Fibroblast of skin of scalp (primary cell): ENCODE measurements around the gene NOS3.
"Not testable (repeated sequence)": the region's sequence is repeated elsewhere in the genome, so short reads cannot be mapped to it uniquely, and the experiment has no call there.

Experiments used
- DNase-seq: peaks from one replicate; pipeline ENCODE4 v3.0.0-alpha.2; 2013

Gene NOS3

DNA sequence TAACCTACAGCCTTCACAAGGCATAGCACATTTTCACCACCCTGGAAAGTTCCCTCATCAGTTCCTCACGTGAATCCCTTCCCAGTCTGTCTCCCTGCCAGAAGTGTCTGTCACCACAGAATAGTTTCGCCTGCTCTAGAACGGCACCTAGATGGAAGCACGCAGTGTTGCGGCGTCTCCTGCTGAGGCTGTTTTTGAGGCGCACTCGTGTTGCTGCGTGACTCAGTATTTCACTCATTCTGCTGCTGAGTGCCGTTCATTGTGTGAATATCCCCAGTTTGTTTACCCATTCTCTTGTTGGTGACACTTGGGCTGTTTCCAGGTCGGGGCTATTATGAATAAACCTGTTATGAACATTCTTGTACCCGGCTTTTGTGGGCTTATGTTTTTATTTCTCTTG is 12.8 kb downstream of the NOS3 start:
- DNase-seq: no peak

- DNase-seq: no peak
These were observed 14.7 kb downstream of the NOS3 start for GRCh38 chr7:151005566-151005965.

- DNase-seq: no peak
These were observed 15.9 kb downstream of the NOS3 start for GRCh38 chr7:151006590-151007300.

GRCh38 chr7:151007469-151007898 is 16.7 kb downstream of the NOS3 start:
- no peak for DNase-seq

DNA sequence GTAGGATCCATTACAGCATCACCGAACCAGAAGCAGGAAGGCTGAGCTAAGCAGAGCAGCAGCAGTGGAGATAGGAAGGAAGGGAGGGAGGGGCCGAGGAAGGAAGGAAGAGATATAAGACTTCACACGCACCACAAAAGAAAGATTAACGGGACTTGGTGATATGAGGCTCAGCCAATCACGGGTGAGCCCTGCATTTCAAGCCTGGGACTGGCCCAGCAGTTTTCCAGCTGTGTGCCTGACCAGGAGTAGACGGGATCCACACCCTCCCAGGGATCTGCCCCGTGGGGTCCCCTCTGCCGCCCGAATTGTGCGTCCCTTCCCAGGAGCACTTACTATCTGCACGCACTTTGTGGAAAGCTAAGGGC is 17.3 kb downstream of the NOS3 start:
- no peak for DNase-seq

DNA sequence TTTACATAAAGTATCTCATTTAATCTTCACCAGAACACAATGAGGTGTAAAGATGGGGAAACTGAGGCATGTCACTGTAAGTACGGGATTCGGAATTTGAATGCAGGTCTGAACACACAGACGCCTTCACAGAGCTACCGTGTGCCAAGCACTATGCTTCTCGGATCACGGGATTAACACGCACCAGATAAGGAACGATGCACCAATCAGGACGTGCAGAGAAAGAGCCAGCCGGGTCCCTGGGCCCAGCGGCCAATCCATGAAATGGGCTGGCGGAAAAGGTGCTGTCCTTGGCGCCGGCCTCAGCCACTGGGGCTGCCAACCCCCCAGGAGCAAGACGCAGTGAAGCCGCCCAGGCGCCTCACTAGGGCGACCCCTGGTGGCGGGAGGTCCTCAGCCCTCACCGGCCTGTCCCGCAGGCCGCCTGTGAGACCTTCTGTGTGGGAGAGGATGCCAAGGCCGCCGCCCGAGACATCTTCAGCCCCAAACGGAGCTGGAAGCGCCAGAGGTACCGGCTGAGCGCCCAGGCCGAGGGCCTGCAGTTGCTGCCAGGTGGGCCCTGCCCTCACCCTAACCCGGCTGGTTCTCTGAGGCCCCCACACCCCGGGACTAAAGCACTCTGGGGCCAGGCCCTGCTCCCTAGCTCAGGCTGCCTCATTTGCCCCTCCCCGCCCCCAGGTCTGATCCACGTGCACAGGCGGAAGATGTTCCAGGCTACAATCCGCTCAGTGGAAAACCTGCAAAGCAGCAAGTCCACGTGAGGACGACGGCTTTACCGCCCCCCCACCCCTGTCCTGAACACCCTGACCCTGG is 17.9 kb downstream of the NOS3 start:
- DNase-seq: peak; percentile 46

DNA sequence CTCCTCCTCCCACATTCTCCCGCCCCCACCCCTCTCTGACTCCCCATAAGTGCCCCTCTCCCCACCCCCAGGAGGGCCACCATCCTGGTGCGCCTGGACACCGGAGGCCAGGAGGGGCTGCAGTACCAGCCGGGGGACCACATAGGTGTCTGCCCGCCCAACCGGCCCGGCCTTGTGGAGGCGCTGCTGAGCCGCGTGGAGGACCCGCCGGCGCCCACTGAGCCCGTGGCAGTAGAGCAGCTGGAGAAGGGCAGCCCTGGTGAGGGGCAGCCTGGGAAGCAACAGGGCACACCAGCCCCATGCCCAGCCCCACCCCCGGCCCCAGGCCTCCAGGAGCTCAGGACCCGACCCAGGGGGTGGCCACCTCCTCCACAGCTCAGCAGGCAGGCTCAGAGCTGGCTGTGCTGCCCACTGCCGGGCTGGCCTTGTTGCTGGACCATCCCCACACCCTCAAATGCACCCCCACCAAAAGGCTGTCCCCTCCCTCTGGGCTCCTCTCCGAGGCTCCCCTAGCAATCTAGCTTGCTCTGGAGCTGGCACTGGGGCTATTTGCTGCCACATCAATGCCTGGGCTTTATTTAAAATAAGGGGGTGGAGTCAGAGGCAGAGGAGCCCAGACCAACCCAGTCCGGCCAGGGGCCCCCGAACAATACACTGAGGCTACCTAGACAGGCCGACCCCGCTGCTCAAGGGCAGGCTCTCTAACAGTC is 18.7 kb downstream of the NOS3 start:
- no peak for DNase-seq

DNA sequence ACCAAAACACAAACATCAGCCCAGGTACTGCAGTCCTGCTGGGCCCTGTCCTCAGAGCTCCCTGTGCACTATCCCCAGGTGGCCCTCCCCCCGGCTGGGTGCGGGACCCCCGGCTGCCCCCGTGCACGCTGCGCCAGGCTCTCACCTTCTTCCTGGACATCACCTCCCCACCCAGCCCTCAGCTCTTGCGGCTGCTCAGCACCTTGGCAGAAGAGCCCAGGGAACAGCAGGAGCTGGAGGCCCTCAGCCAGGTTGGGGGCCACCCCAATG is 19.2 kb downstream of the NOS3 start:
- DNase-seq: no peak

DNA sequence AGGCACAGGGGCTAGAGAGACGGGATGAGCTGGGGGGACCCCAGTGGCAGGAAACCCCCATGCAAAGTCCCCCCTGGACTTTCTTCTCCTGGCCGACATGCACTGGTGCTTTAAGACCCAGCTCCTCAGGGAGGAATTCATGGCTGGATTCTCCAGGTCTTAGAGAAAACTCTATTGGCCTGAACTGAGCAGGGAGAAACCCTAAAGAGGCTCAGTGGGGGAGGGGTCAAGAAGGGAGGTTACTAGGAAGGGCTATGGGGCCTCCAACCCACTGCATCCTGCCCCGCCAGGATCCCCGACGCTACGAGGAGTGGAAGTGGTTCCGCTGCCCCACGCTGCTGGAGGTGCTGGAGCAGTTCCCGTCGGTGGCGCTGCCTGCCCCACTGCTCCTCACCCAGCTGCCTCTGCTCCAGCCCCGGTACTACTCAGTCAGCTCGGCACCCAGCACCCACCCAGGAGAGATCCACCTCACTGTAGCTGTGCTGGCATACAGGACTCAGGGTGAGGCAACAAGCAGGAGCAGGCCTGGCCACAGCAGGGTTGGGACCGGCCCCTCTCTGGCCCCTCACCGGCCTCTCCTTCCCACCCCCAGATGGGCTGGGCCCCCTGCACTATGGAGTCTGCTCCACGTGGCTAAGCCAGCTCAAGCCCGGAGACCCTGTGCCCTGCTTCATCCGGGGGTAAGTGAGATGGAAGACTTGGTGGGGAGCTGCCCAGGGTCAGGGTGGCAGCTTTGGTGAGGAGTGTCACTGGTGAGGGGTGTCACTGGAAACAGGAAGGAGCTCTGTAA is 19.7 kb downstream of the NOS3 start:
- peak; percentile 62 for DNase-seq

- DNase-seq: no peak
These were observed 20.2 kb downstream of the NOS3 start for GRCh38 chr7:151011097-151011409.

DNA sequence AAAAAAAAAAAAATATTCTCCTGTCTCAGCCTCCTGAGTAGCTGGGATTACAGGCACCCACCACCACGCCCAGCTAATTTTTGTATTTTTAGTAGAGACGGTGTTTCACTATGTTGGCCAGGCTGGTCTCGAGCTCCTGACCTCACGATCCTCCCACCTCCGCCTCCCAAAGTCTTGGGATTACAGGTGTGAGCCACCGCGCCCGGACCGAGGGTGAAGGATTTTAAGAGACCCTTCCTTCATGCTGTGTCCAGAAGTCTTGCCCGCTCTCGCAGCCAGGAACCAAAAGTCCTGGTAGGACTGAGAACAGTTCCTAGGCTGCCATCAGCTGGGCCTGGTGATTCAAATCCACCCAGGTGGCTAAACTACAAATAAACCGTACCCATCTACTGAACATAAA is 20.8 kb downstream of the NOS3 start:
- DNase-seq: not testable (repeated sequence)

DNA sequence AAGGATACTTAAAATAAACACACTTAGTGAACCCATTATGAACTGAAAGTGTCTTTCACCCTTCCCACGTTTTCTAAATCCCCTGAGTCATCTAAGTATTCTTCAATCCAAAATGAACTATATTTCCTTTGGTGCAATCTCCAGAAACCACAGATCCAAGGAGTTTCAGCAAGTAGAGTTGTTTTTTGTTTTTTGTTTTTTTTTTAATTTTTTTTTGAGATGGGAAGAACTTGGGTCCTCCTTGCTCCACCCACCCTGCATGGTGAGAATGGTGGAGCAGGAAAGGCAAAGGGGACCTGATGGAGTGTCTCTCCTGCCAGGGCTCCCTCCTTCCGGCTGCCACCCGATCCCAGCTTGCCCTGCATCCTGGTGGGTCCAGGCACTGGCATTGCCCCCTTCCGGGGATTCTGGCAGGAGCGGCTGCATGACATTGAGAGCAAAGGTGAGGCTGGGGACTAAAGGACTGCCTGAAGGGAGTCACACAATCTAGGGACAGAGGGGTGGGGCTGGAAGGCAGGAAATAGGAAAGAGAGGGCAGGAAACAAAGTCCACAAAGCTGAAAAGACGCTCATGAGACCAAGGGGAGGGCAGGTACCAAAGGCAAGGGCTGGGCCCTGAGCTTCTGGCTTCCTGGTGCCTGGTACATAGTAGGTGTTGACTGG is 21.3 kb downstream of the NOS3 start:
- no peak for DNase-seq

GRCh38 chr7:151012911-151013347 is 22.1 kb downstream of the NOS3 start:
- DNase-seq: peak; percentile 53

DNA sequence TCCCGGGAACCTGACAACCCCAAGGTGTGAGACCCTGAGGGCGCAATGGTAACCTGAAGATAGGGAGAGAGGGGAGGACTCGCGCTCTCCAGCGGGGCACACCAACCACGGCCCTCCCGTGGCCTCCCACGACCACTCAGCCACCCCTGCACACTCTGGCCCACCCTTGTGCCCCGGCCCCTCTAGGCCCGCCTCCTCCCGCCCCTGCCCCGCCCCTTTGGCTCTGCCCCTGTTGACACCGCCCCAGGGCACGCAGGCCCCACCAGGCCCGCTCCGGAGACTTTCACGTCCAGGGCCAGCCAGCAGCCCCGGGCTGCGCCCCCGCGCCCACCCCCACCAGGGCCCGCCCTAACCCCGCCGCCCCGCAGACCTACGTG is 22.5 kb downstream of the NOS3 start:
- DNase-seq: no peak

DNA sequence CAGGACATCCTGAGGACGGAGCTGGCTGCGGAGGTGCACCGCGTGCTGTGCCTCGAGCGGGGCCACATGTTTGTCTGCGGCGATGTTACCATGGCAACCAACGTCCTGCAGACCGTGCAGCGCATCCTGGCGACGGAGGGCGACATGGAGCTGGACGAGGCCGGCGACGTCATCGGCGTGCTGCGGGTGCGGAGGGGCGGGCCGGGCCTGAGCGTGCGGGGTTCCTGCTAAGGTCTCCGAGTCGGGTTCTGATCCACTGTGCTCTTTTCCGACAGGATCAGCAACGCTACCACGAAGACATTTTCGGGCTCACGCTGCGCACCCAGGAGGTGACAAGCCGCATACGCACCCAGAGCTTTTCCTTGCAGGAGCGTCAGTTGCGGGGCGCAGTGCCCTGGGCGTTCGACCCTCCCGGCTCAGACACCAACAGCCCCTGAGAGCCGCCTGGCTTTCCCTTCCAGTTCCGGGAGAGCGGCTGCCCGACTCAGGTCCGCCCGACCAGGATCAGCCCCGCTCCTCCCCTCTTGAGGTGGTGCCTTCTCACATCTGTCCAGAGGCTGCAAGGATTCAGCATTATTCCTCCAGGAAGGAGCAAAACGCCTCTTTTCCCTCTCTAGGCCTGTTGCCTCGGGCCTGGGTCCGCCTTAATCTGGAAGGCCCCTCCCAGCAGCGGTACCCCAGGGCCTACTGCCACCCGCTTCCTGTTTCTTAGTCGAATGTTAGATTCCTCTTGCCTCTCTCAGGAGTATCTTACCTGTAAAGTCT is 23.1 kb downstream of the NOS3 start:
- DNase-seq: peak; percentile 77

GRCh38 chr7:151014950-151015349 is 24.1 kb downstream of the NOS3 start:
- no peak for DNase-seq

DNA sequence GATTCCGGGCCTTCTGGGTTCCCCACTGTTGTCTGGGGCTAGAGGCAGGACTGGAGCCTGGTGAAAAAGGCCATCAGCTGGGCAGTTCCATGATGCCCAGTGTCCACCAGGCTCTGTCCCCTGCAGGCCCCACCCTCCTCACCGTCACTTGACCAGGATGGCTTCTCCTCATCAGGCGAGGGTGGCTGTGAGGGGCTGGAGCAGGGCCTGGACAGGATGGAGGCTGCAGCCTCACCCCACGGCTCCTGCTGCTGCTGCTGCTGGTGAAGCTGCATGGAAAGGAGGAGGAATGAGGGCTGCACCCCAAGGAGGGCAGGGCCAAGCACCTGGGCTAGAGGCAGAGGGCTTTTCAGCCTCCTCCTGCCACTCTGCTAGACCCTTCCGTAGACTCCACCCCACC is 25.1 kb downstream of the NOS3 start:
- DNase-seq: no peak

GRCh38 chr7:151016505-151016904 is 25.7 kb downstream of the NOS3 start:
- DNase-seq: no peak

DNA sequence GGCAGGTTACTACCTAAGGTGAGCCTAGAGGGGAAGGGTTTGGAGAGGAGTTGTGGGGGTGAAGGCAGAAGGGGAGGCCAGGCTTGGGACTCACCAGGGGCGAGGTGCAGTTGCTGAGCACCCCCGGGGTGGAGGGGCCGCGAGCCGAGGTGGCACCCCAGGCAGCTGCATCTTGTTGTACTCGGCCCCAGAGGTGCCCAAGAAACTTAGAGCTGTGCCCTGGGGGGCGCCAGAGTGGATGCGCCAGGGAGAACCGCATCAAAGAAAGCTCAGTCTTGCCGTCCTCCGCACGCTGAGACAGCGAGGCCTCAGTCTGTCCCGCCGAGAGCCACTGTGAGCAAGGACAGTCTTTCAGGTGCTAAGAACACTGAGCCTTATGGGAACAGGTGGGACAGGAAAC is 26.1 kb downstream of the NOS3 start:
- DNase-seq: no peak

GRCh38 chr7:151017370-151017952 is 26.6 kb downstream of the NOS3 start:
- no peak for DNase-seq

DNA sequence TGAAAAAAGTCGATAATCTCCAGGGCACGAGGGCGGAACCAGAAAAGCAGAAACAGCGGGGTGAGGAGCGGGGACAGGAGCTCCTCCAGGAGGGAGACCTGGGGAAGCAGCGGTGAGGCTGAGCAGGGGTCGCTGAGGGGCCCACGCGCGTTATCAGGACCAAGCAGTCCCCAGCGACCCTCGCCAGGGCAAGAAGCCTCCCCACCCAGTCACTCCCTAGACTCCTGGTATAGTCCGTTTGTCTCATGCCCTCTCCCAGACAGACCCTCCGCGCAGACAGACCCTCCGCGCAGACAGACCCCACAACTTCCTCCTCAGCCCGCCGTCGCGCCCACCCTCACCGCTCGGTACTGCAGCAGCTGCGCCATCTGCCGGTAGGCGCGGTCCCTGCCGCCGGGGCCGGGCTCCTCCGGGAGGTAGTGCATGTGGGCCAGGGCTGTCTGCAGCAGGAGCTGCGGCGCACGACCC is 27.2 kb downstream of the NOS3 start:
- peak; percentile 56 for DNase-seq
